Endodermal cell (in vitro differentiated cells): ENCODE results near the gene TSHZ3. TPM values are rescaled to one million over a fixed set of nuclear protein-coding genes. Genes with fewer than 3 reads are reported as not detected.

Experiments used
- DNase-seq: peaks from one replicate; pipeline ENCODE4 v3.0.0-alpha.2; 2017
- H3K27ac ChIP-seq: 2 replicates; pipeline ENCODE4 v1.5.1; 2013; ENCODE audit warnings: mild to moderate bottlenecking, low read depth, low read length, moderate library complexity
- H3K27me3 ChIP-seq: 2 replicates; pipeline ENCODE4 v1.6.1; 2013; ENCODE audit warnings: mild to moderate bottlenecking, low read length, moderate library complexity; ENCODE audit not compliant: insufficient read depth, control insufficient read depth, poor library complexity, severe bottlenecking
- H3K36me3 ChIP-seq: 2 replicates; pipeline ENCODE4 v1.7.0; 2013; ENCODE audit warnings: mild to moderate bottlenecking, low read length, moderate library complexity; ENCODE audit not compliant: control insufficient read depth, insufficient read depth
- H3K4me1 ChIP-seq: one replicate; pipeline ENCODE4 v1.7.0; 2013; ENCODE audit warnings: low read length; ENCODE audit not compliant: control insufficient read depth, insufficient read depth
- H3K4me3 ChIP-seq: 2 replicates; pipeline ENCODE4 v1.5.1; 2013; ENCODE audit warnings: mild to moderate bottlenecking, low read length, moderate library complexity
- H3K9ac ChIP-seq: 2 replicates; pipeline ENCODE4 v1.6.1; 2013; ENCODE audit warnings: mild to moderate bottlenecking, low read length, moderate library complexity; ENCODE audit not compliant: poor library complexity, severe bottlenecking; ENCODE audit errors: extremely low read depth
- H3K9me3 ChIP-seq: 2 replicates; pipeline ENCODE4 v1.6.1; 2013; ENCODE audit warnings: mild to moderate bottlenecking, low read length, moderate library complexity; ENCODE audit not compliant: control insufficient read depth
- H3K27ac Mint-ChIP-seq: 2 replicates; pipeline ENCODE4 v1.8.0; 2020; ENCODE audit warnings: mixed read lengths
- H3K27me3 Mint-ChIP-seq: 2 replicates; pipeline ENCODE4 v1.8.0; 2021; ENCODE audit warnings: mild to moderate bottlenecking, mixed read lengths; ENCODE audit not compliant: insufficient read depth
- H3K36me3 Mint-ChIP-seq: 2 replicates; pipeline ENCODE4 v1.8.0; 2020; ENCODE audit warnings: low read depth, mixed read lengths
- H3K4me1 Mint-ChIP-seq: 2 replicates; pipeline ENCODE4 v1.8.0; 2020; ENCODE audit warnings: mixed read lengths
- H3K4me3 Mint-ChIP-seq: 2 replicates; pipeline ENCODE4 v1.8.0; 2020; ENCODE audit warnings: mild to moderate bottlenecking, moderate library complexity, mixed read lengths
- H3K9me3 Mint-ChIP-seq: 2 replicates; pipeline ENCODE4 v1.8.0; 2020; ENCODE audit warnings: mild to moderate bottlenecking, mixed read lengths
- WGBS, 2 experiments: methylation state at CpG; one replicate each; pipeline versions ENCODE4 v1.1.5 to v1.1.7; 2013; ENCODE audit warnings: missing lambda C conversion rate in 2 of 2, mixed read lengths in 1 of 2; ENCODE audit not compliant: insufficient coverage in 1 of 2, insufficient read length in 1 of 2; 5-methylcytosine and 5-hydroxymethylcytosine counted together
- total RNA-seq, 2 donors: library from RNA; stranded (reverse); fragmentation: NEBNext Ultra II Directional in 1 of 2; extraction: Animal tissue kit (Norgen Biotek cat#: 25700) in 1 of 2; gene quantifications; 2 replicates in 1 of 2; 3 replicates in 1 of 2; pipeline ENCODE4 v1.2.1, GENCODE V29; 2021
- TF ChIP-seq, protein P1 (sequence below): fragments of 200-600 bp; sonication (generic); conservative IDR thresholded peaks from 2 replicates; pipeline ENCODE4 v1.5.0; 2021; ENCODE audit warnings: antibody characterized with exemption, mild to moderate bottlenecking

Gene TSHZ3
- total RNA-seq, 2 donors from 2014 or later, result 0.84 to 2.1 TPM

DNA sequence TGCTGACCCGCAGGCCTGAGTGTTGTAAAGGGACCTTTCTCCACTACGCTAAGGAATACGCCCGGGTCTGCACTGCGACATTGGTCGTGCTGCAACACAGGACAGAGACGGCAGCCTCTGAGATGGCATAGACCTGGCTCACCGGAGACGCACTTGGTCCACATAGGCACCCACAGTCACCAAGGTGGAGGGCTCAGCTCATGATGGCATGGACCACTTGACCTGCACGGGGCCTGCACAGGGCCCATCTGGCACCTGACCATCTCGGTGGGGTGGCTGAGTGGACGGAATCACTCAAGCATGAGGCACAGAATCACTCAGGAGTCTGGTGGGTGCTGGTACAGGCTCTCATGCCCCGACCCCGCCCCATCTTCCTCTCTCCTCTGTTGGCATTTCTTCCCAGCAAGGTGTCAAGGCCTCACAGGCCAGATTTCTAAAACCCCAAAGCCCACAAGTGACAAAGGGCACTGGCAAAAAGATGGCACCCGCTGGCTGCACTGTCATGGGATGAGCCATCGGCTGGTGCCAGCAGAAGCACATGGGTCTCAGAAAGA, 45.9 kb downstream of the TSHZ3 start:
- no peak overlapping the region for H3K27ac Mint-ChIP-seq

DNA sequence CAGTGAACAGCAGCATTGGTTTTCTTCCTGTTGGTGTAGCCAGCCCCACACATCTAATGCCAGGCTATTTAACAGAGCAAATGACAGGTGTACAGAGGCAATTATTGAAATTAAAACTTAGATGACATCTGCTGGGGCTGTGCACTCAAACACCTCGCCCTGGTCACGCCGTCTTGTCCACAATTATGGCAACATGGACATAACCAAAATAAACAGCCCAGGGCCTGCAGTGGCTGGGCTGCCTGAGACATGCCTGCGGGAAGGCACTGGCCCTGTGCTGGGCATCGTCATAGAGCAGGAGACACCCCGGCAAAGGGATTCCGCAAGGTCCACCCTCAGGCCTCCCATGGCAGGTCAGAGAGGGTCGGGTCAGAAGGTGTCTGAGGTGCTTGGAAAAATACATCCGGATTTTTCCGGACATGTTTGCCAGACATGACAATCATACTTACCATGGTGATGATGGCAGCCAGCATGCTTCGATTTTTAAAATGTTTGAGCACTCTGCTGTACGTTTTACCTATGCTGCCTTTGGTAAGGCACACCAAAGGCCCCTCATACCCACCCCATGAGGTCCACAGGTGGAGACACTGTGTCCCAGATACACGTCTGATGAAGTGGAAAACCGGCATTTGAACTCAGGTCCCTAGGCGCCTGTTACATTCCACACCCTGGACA, 47.8 kb downstream of the TSHZ3 start:
- H3K27ac Mint-ChIP-seq, result no peak overlapping the region
- Histone ChIP-seq H3K36me3 (no peaks in the 10 kb centered on the region), H3K9me3 (no peaks in the 10 kb centered on the region), H3K9ac (no peak overlapping the region), H3K27ac (no peak overlapping the region), H3K4me3 (no peak overlapping the region), H3K4me1 (no peaks in the 10 kb centered on the region), H3K27me3 (no peaks in the 10 kb centered on the region)
- H3K4me1 Mint-ChIP-seq, result no peaks in the 10 kb centered on the region
- H3K27me3 Mint-ChIP-seq, result no peaks in the 10 kb centered on the region
- WGBS, 2 experiments, result 88 to 95% methylated on average over 10 to 15 of the region's 15 CpGs
- TF ChIP-seq, protein P1, sequence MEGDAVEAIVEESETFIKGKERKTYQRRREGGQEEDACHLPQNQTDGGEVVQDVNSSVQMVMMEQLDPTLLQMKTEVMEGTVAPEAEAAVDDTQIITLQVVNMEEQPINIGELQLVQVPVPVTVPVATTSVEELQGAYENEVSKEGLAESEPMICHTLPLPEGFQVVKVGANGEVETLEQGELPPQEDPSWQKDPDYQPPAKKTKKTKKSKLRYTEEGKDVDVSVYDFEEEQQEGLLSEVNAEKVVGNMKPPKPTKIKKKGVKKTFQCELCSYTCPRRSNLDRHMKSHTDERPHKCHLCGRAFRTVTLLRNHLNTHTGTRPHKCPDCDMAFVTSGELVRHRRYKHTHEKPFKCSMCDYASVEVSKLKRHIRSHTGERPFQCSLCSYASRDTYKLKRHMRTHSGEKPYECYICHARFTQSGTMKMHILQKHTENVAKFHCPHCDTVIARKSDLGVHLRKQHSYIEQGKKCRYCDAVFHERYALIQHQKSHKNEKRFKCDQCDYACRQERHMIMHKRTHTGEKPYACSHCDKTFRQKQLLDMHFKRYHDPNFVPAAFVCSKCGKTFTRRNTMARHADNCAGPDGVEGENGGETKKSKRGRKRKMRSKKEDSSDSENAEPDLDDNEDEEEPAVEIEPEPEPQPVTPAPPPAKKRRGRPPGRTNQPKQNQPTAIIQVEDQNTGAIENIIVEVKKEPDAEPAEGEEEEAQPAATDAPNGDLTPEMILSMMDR, result no peak
- no peaks in the 10 kb centered on the region for H3K36me3 Mint-ChIP-seq
- no peak overlapping the region for H3K4me3 Mint-ChIP-seq
- DNase-seq, result no peak
- no peaks in the 10 kb centered on the region for H3K9me3 Mint-ChIP-seq

More for the DNA sequence above, 45.9 kb downstream of the TSHZ3 start:
- 95% methylated on average over 3 to 16 of the region's 16 CpGs for whole genome bisulfite sequencing, 2 experiments
- no peaks in the 10 kb centered on the region for H3K9me3 Mint-ChIP-seq
- Histone ChIP-seq H3K27me3 (no peaks in the 10 kb centered on the region), H3K9me3 (no peaks in the 10 kb centered on the region), H3K27ac (no peak overlapping the region), H3K4me3 (no peak overlapping the region), H3K9ac (no peak overlapping the region), H3K36me3 (no peaks in the 10 kb centered on the region), H3K4me1 (no peaks in the 10 kb centered on the region)
- TF ChIP-seq, protein P1, result no peak
- H3K36me3 Mint-ChIP-seq, result no peaks in the 10 kb centered on the region
- H3K4me1 Mint-ChIP-seq, result no peaks in the 10 kb centered on the region
- DNase-seq, result no peak
- no peaks in the 10 kb centered on the region for H3K27me3 Mint-ChIP-seq
- no peak overlapping the region for H3K4me3 Mint-ChIP-seq

DNA sequence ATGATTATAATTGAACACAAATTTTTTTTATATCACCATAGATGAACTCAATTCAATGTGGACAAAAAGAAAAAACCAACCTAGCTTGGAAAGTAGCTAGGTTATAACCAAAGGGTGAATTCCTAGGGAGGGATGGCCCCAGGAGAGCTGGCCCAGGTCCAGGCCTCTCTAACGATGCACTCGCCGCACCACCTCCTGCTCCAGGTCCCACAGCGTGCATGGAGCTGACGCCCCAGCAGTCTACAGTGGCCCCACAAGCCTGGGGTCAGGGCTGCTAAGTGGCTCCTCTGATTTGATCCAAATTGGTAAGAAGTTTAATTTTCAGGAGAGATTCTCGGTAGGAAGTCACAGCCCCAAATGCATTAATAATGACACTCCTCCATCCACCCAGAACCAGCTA, 48.8 kb downstream of the TSHZ3 start:
- TF ChIP-seq, protein P1, result no peak

More for the DNA sequence above, 48.8 kb downstream of the TSHZ3 start:
- DNase-seq, result no peak
- Mint-ChIP-seq H3K4me1 (no peaks in the 10 kb centered on the region), H3K27me3 (no peaks in the 10 kb centered on the region), H3K4me3 (no peak overlapping the region), H3K9me3 (no peaks in the 10 kb centered on the region), H3K27ac (no peak overlapping the region), H3K36me3 (no peaks in the 10 kb centered on the region)
- Histone ChIP-seq H3K27ac (no peak overlapping the region), H3K4me3 (no peak overlapping the region), H3K4me1 (no peaks in the 10 kb centered on the region), H3K27me3 (no peaks in the 10 kb centered on the region), H3K36me3 (no peaks in the 10 kb centered on the region), H3K9ac (no peak overlapping the region), H3K9me3 (no peaks in the 10 kb centered on the region)
- 92% methylated on average over 5 of the region's 6 CpGs; no CpG with 5 or more reads in 1 of the 2 experiments for WGBS, 2 experiments
